Sigmoid colon (tissue), 7 donors: ENCODE results near the gene CARMIL1. TPM values are rescaled to one million over a fixed set of nuclear protein-coding genes. Genes with fewer than 3 reads are reported as not detected.
A peak's percentile ranks its signal among the peaks of the same experiment; 100 is the strongest.

Experiments used
- DNase-seq: peaks from one replicate; pipeline ENCODE4 v3.0.0-alpha.2; 2019
- H3K27ac ChIP-seq, 4 donors: fragments of 200-600 bp; sonication (generic); one replicate each; pipeline ENCODE4 v1.5.1; 2016 to 2019; ENCODE audit warnings: mild to moderate bottlenecking in 1 of 4
- H3K27me3 ChIP-seq, 3 donors: fragments of 200-600 bp; sonication (generic); one replicate each; pipeline ENCODE4 v1.5.1; 2019; ENCODE audit warnings: mild to moderate bottlenecking in 1 of 3
- H3K36me3 ChIP-seq, 4 donors: fragments of 200-600 bp; sonication (generic); one replicate each; pipeline ENCODE4 v1.5.1; 2016 to 2019
- H3K4me1 ChIP-seq, 4 donors: fragments of 200-600 bp; sonication (generic); one replicate each; pipeline ENCODE4 v1.5.1; 2017 to 2019
- H3K4me3 ChIP-seq, 4 donors: fragments of 200-600 bp; sonication (generic); one replicate each; pipeline ENCODE4 v1.5.1; 2017 to 2019; ENCODE audit warnings: mild to moderate bottlenecking in 2 of 4, moderate library complexity in 1 of 4
- H3K9me3 ChIP-seq, 4 donors: fragments of 200-600 bp in 3 of 4; sonication (generic) in 3 of 4; one replicate each; pipeline versions ENCODE4 v1.5.1 to v1.6.1; 2013 to 2019
- EP300 ChIP-seq, 4 donors: sonication (generic); formaldehyde crosslinking; IDR thresholded peaks; one replicate each; pipeline ENCODE4 v1.6.1; 2017; ENCODE audit warnings: antibody characterized with exemption in 4 of 4
- POLR2A ChIP-seq, 2 donors: fragments of 450-650 bp; IDR thresholded peaks; one replicate each; pipeline ENCODE4 v1.6.1; 2016; ENCODE audit warnings: antibody characterized with exemption in 2 of 2, mild to moderate bottlenecking in 2 of 2, moderate library complexity in 2 of 2
- POLR2AphosphoS5 ChIP-seq, 4 donors: sonication (generic); formaldehyde crosslinking; IDR thresholded peaks; one replicate each; pipeline ENCODE4 v1.6.1; 2017; ENCODE audit warnings: antibody characterized with exemption in 4 of 4
- WGBS, 2 donors: extraction: QIAGEN DNeasy Blood & Tissue Kit; methylation state at CpG; one replicate each; pipeline ENCODE4 v1.1.7; 2013; 5-methylcytosine and 5-hydroxymethylcytosine counted together
- intact Hi-C: fragments of 100-400 bp; cut with DNase I; formaldehyde crosslinking; loops from one replicate; pipeline ENCODE4 v1.15.1; 2023
- polyA plus RNA-seq, 3 donors: library from polyadenylated mRNA; stranded (reverse); fragments of 200-250 nt; gene quantifications; one replicate each; pipeline ENCODE4 v1.2.3, GENCODE V29; 2013
- total RNA-seq, 4 donors: library from RNA; depleted of rRNA; stranded (reverse); fragments of >200 nt; gene quantifications; one replicate each; pipeline ENCODE4 v1.1.0, GENCODE V29; 2016
- TF ChIP-seq, protein P1 (sequence below), 4 experiments: fragments of 450-650 bp in 3 of 4; fragments of 200-600 bp in 1 of 4; IDR thresholded peaks; one replicate each; pipeline ENCODE4 v1.5.1; 2016 to 2019; ENCODE audit warnings: antibody characterized with exemption in 4 of 4, mild to moderate bottlenecking in 3 of 4, moderate library complexity in 2 of 4
- donor health status: healthy with polysubstance abuse.
- donor health status: Bipolar disorder and iron deficiency.
- donor health status: healthy.

CARMIL1 gene
- total and polyA plus RNA-seq, 7 donors = 3.4 to 24.0 (median 8.2) TPM

DNA sequence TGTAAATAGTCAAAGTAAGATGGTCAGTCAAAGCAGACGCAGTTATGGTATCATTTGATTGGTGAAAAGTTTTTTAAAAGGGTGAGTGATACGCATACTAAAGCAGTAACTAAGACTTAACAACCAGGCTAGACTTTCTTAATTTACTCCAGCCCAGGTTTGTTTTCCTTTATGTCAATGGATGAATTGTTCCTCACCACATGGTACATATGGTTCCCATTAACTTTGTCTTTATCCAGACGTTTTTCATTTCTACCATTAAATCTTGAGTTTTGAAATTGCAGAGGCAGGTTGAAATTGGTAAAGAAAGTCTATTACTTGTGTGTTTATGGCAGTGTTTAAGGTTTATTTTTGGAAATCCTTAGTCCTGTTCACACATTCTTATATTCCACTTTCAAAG is 274.3 kb downstream of the CARMIL1 start:
- 82 to 83% methylated on average over 3 of the region's 3 CpGs for WGBS, 2 donors
- intact Hi-C loops = no loop called here
- H3K4me3 ChIP-seq = no peak overlapping the region

DNA sequence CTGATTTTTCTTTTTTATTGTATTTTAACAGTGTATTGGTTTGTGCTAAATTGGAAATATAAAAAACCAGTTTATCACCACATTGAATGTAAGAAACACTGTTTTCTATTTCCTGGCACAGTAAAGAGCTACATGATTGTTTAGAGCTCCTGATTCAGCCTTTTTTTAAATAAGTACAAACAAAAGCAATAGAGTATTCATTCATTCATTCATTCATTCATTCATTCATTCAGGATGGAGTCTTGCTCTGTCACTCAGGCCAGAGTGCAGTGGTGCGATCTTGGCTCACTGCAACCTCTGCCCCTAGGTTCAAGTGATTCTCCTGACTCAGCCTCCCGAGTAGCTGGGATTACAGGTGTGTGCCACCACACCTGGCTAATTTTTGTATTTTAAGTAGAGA is 276.0 kb downstream of the CARMIL1 start:
- TF ChIP-seq EP300 (IDR thresholded peaks at IDR 0.05) (no peak), POLR2A (IDR thresholded peaks at IDR 0.05) (no peak), POLR2AphosphoS5 (IDR thresholded peaks at IDR 0.05) (no peak)
- TF ChIP-seq, protein P1, sequence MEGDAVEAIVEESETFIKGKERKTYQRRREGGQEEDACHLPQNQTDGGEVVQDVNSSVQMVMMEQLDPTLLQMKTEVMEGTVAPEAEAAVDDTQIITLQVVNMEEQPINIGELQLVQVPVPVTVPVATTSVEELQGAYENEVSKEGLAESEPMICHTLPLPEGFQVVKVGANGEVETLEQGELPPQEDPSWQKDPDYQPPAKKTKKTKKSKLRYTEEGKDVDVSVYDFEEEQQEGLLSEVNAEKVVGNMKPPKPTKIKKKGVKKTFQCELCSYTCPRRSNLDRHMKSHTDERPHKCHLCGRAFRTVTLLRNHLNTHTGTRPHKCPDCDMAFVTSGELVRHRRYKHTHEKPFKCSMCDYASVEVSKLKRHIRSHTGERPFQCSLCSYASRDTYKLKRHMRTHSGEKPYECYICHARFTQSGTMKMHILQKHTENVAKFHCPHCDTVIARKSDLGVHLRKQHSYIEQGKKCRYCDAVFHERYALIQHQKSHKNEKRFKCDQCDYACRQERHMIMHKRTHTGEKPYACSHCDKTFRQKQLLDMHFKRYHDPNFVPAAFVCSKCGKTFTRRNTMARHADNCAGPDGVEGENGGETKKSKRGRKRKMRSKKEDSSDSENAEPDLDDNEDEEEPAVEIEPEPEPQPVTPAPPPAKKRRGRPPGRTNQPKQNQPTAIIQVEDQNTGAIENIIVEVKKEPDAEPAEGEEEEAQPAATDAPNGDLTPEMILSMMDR (IDR thresholded peaks at IDR 0.05) = no peak
- H3K36me3 ChIP-seq = no peaks in the 10 kb centered on the region
- DNase-seq = no peak
- H3K27me3 ChIP-seq = no peaks in the 10 kb centered on the region
- 96 to 98% methylated on average over 2 of the region's 2 CpGs for WGBS, 2 donors
- no peak overlapping the region for H3K4me3 ChIP-seq
- no peak overlapping the region for H3K27ac ChIP-seq
- intact Hi-C loops = loop anchor here (5.0 kb wide), 2 partner anchors 278 to 333 kb away; partner anchors contain the start of gene CARMIL1
- no peaks in the 10 kb centered on the region for H3K9me3 ChIP-seq
- no peaks in the 10 kb centered on the region for H3K4me1 ChIP-seq

More for the DNA sequence above, 274.3 kb downstream of the CARMIL1 start:
- DNase-seq = no peak
- H3K36me3 ChIP-seq = no peaks in the 10 kb centered on the region
- no peaks in the 10 kb centered on the region for H3K9me3 ChIP-seq
- no peaks in the 10 kb centered on the region for H3K4me1 ChIP-seq
- no peak overlapping the region for H3K27ac ChIP-seq
- no peaks in the 10 kb centered on the region for H3K27me3 ChIP-seq
- TF ChIP-seq POLR2A (IDR thresholded peaks at IDR 0.05) (no peak), POLR2AphosphoS5 (IDR thresholded peaks at IDR 0.05) (no peak), EP300 (IDR thresholded peaks at IDR 0.05) (no peak)
- TF ChIP-seq, protein P1 (IDR thresholded peaks at IDR 0.05) = no peak

DNA sequence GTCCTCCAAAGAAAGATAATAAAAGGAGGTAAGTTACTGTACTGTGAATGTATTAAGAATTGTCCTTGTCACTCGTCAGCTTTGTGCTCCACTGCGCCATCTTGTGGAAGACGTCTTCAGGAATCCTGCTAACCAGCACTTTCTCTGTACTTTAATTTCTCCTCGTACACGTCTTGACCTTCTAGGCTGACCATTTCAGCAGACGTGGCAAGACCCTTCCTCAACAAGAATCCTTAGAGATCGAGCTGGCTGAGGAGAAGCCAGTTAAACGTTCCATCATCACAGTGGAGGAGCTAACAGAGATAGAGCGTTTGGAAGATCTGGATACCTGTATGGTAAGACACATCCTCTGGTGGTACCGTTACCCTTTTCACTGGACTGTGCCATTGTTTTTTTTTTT is 277.3 kb downstream of the CARMIL1 start:
- H3K27me3 ChIP-seq = no peaks in the 10 kb centered on the region
- H3K4me1 ChIP-seq = no peaks in the 10 kb centered on the region
- 22 to 28% methylated on average over 10 of the region's 10 CpGs for WGBS, 2 donors
- intact Hi-C loops = loop anchor here (5.0 kb wide), 2 partner anchors 279 to 334 kb away; partner anchors contain the start of gene CARMIL1
- TF ChIP-seq, protein P1 (IDR thresholded peaks at IDR 0.05) = peak in 3 of 4 experiments; percentile 51 to 70 (median 61)
- TF ChIP-seq EP300 (IDR thresholded peaks at IDR 0.05) = no peak
- no peak for TF ChIP-seq POLR2A (IDR thresholded peaks at IDR 0.05)
- TF ChIP-seq POLR2AphosphoS5 (IDR thresholded peaks at IDR 0.05) = no peak
- H3K27ac ChIP-seq = no peak overlapping the region
- no peak overlapping the region for H3K4me3 ChIP-seq
- DNase-seq = peak; percentile 79
- H3K36me3 ChIP-seq = no peaks in the 10 kb centered on the region
- H3K9me3 ChIP-seq = no peaks in the 10 kb centered on the region

DNA sequence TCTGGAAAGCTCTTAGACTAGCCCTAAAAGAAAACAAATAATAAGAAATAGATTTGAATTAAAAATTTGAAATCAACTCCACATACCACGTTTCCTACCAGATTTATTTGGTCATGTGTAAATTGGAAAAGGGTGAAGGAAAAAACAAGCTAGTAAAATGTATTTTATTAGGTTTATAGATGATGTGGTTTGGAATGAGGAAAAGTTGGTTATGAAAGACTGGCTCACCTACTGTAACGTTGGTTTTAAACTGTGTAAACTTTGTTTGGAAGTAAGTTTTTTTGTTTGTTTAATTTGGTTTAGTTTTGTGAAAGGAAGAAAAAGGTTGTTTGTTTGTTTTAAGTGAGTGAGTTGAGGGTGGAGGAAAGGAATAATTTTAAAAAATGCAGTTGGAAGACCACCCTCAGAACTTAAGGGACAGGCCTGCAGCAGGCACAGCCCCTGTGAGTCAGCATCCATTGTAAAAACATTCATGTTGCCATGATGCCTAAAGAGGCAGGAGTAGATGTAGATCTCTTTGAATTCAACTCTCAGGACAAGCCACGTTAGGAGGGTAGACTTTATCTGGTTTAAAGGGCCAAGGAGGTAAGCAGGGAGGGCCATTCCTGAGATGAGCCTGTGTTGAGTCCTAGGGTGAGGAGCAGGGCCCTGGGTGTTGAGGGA is 279.1 kb downstream of the CARMIL1 start:
- DNase-seq = no peak
- H3K9me3 ChIP-seq = no peaks in the 10 kb centered on the region
- no peak for TF ChIP-seq POLR2A (IDR thresholded peaks at IDR 0.05)
- TF ChIP-seq POLR2AphosphoS5 (IDR thresholded peaks at IDR 0.05) = no peak
- no peaks in the 10 kb centered on the region for H3K27me3 ChIP-seq
- WGBS, 2 donors = 35 to 68% methylated on average over 3 of the region's 3 CpGs
- H3K4me3 ChIP-seq = no peak overlapping the region
- no peaks in the 10 kb centered on the region for H3K4me1 ChIP-seq
- no peak overlapping the region for H3K27ac ChIP-seq
- intact Hi-C loops = loop anchor here (5.0 kb wide), 2 partner anchors 281 to 336 kb away; partner anchors contain the start of gene CARMIL1
- H3K36me3 ChIP-seq = no peaks in the 10 kb centered on the region

DNA sequence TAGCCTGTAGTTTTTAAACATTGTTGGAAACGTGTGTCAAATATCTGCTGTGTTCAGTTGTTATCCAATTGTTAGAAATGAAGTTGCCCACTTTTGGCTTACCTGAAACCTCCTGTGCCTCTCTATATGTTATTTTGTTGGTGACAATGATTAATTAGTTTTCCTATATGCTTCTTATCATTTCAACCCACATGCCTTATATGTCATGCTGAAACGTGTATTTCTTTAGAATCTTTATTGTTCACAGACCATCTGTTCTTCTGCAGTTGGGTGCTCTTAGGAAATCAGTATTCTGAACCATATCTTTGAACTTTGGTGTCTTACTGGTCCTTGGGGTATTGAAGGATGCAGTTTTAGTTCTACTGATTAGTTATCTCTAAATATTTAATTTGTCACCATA is 281.7 kb downstream of the CARMIL1 start:
- Histone ChIP-seq H3K4me3 (no peak overlapping the region), H3K27ac (no peak overlapping the region), H3K27me3 (no peaks in the 10 kb centered on the region), H3K9me3 (no peaks in the 10 kb centered on the region), H3K36me3 (no peaks in the 10 kb centered on the region), H3K4me1 (no peaks in the 10 kb centered on the region)
- no peak for TF ChIP-seq POLR2AphosphoS5 (IDR thresholded peaks at IDR 0.05)
- TF ChIP-seq, protein P1 (IDR thresholded peaks at IDR 0.05) = no peak
- no peak for TF ChIP-seq POLR2A (IDR thresholded peaks at IDR 0.05)
- intact Hi-C loops = no loop called here
- 68 to 74% methylated on average over 2 of the region's 2 CpGs for WGBS, 2 donors
- DNase-seq = no peak
